Colonic mucosa (tissue), 4 donors: Measurements from ENCODE around the gene DGCR6L. TPM values are rescaled to one million over a fixed set of nuclear protein-coding genes. Genes with fewer than 3 reads are reported as not detected.
"Not testable (repeated sequence)": the region's sequence is repeated elsewhere in the genome, so short reads cannot be mapped to it uniquely, and the experiment has no call there.

ENCODE experiments used
- DNase-seq: peaks from one replicate; pipeline ENCODE4 v3.0.0-alpha.2; 2020
- H3K27ac ChIP-seq: fragments of 200-600 bp; one replicate; pipeline ENCODE4 v1.8.0; 2021
- H3K27me3 ChIP-seq: fragments of 200-600 bp; one replicate; pipeline ENCODE4 v1.8.0; 2021
- H3K36me3 ChIP-seq: fragments of 200-600 bp; one replicate; pipeline ENCODE4 v1.8.0; 2021
- H3K4me1 ChIP-seq: fragments of 200-600 bp; one replicate; pipeline ENCODE4 v1.8.0; 2021; ENCODE audit warnings: mild to moderate bottlenecking
- H3K4me3 ChIP-seq: fragments of 200-600 bp; one replicate; pipeline ENCODE4 v1.8.0; 2021
- H3K9ac ChIP-seq, 2 donors: one replicate each; pipeline ENCODE4 v1.7.0; 2013; ENCODE audit warnings: control low read depth in 2 of 2, low read depth in 2 of 2, low read length in 2 of 2
- H3K9me3 ChIP-seq: fragments of 200-600 bp; one replicate; pipeline ENCODE4 v1.8.0; 2021
- CTCF ChIP-seq: fragments of 200-600 bp; IDR thresholded peaks from one replicate; pipeline ENCODE4 v1.8.0; 2022; ENCODE audit warnings: antibody characterized with exemption, mild to moderate bottlenecking
- intact Hi-C: fragments of 100-400 bp; cut with DNase I; formaldehyde crosslinking; loops from one replicate; pipeline ENCODE4 v1.14.1; 2022
- total RNA-seq, 2 donors: library from RNA; stranded (reverse); fragmentation: NEBNext Ultra II Directional in 1 of 2; extraction: Animal tissue kit (Norgen Biotek cat#: 25700) in 1 of 2; gene quantifications; one replicate each; pipeline ENCODE4 v1.2.1, GENCODE V29; 2021
- donor health status: healthy.
- donor health status: DM: no; HTN: no; CAD: no.
- donor health status: DM: no; HTN: no; CAD: no.

The DGCR6L gene
- total RNA-seq, 2 donors from 2014 or later, result 27.0 to 35.6 TPM

- H3K27me3 ChIP-seq, result no peaks in the 10 kb centered on the region
- no peaks in the 10 kb centered on the region for H3K36me3 ChIP-seq
- no peak overlapping the region for H3K4me3 ChIP-seq
- no peaks in the 10 kb centered on the region for H3K9me3 ChIP-seq
- no peak for DNase-seq
- intact Hi-C loops, result no loop called here
- no peak overlapping the region for H3K9ac ChIP-seq
- TF ChIP-seq CTCF, result no peak
- H3K4me1 ChIP-seq, result no peaks in the 10 kb centered on the region
- H3K27ac ChIP-seq, result no peak overlapping the region
Measured at GRCh38 chr22:20279662-20280134, 40.2 kb downstream of the DGCR6L start.

DNA sequence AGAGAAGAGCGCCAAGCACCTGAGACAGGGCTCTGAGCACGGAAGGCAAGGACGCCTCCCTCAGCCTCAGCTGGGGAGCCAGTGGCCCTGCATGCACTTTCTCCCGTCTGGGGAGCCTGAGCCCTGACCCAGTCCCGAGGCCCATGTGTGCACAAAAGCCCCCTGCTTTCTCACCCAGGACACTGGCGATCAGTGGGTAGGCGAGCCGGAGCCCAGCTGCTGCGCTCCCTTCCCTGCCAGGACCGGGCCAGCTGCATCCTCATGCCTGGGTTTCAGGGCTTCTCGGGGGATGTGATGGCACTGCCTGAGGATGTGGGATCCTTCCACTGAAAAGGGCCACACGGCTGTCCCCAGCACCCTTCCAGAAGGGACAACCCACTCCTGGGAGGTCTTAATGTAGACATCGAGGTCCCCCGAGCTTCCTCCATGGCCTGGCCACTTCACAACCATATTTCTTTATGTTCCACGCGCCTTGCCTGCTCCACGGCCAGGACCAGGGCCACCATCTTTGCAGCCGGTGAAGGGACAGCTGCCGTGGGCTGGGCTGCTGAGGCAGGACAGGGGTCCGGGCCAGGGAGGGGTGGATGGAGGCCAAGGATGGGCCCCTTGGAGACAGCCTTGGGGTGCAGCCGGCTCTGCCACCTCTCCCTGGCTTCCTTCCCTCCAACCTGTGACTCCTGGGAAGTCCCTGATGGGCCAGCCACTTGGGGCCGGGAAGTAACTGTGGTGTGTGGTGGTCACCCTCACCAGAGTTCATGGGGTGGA is 41.0 kb downstream of the DGCR6L start:
- H3K9ac ChIP-seq, H3K27me3 ChIP-seq, H3K36me3 ChIP-seq, H3K4me1 ChIP-seq, H3K4me3 ChIP-seq, H3K27ac ChIP-seq, H3K9me3 ChIP-seq, DNase-seq, intact Hi-C loops: not testable (repeated sequence)

- DNase-seq, H3K36me3 ChIP-seq, intact Hi-C loops, H3K9me3 ChIP-seq, H3K9ac ChIP-seq, H3K4me3 ChIP-seq, H3K4me1 ChIP-seq, H3K27ac ChIP-seq, H3K27me3 ChIP-seq: not testable (repeated sequence)
Measured at GRCh38 chr22:20277936-20278635, 41.8 kb downstream of the DGCR6L start.

DNA sequence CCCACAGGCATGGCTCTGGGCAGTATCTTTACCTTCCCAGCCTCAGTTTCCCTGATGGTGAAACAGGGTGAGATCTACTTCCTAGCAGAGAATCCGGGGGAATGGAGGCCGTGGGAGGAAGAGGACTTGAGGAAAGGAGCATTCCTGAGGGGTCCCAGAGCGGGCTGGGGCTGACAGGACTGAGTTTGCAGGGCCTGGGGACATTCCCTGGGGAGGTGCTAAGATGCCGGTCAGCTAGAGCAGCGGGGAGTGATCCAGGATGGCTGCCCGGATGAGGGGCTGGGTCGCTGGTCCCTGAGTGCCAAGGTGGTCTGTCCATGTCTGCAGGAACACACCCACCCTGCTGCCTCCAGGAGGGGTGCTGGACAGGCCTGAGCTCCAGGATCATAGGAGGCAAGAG is 43.4 kb downstream of the DGCR6L start:
- no peak for TF ChIP-seq CTCF
- H3K9ac ChIP-seq, result no peak overlapping the region
- no peaks in the 10 kb centered on the region for H3K4me1 ChIP-seq
- no peak overlapping the region for H3K4me3 ChIP-seq
- no peak for DNase-seq
- intact Hi-C loops, result no loop called here
- no peaks in the 10 kb centered on the region for H3K27me3 ChIP-seq
- H3K27ac ChIP-seq, result no peak overlapping the region
- no peaks in the 10 kb centered on the region for H3K9me3 ChIP-seq
- no peaks in the 10 kb centered on the region for H3K36me3 ChIP-seq

- TF ChIP-seq CTCF, result no peak
- Histone ChIP-seq H3K27me3 (no peaks in the 10 kb centered on the region), H3K27ac (no peak overlapping the region), H3K9me3 (no peaks in the 10 kb centered on the region), H3K4me3 (no peak overlapping the region), H3K4me1 (no peaks in the 10 kb centered on the region), H3K9ac (no peak overlapping the region), H3K36me3 (no peaks in the 10 kb centered on the region)
- intact Hi-C loops, result no loop called here
- DNase-seq, result no peak
Measured at GRCh38 chr22:20275836-20276235, 44.0 kb downstream of the DGCR6L start.

DNA sequence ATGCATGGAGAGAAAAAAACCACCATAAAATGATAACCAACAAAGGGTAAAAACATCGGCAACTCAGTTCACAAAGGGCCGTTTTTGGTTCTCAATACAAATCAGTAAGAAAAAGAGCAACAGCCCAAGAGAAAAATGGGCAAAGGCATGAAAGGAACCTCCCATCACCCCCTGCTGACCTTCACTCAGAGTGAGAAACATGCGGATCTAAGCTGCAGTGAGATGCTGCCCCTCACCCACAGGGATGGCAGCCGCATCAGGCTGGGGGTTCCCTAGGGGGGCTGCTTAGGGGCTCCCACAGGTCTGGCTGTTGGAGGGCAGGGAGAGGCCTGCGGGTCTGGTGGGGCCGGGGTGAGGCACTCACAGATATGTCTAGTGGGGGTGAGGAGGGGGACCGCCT is 44.5 kb downstream of the DGCR6L start:
- H3K36me3 ChIP-seq, H3K9me3 ChIP-seq, H3K9ac ChIP-seq, H3K4me3 ChIP-seq, H3K27ac ChIP-seq, DNase-seq, intact Hi-C loops, H3K27me3 ChIP-seq, H3K4me1 ChIP-seq: not testable (repeated sequence)

GRCh38 chr22:20274374-20274773 is 45.5 kb downstream of the DGCR6L start:
- H3K27ac ChIP-seq, H3K4me1 ChIP-seq, DNase-seq, H3K9me3 ChIP-seq, H3K27me3 ChIP-seq, H3K4me3 ChIP-seq, intact Hi-C loops, H3K9ac ChIP-seq, H3K36me3 ChIP-seq: not testable (repeated sequence)
